Common myeloid progenitor, CD34-positive (primary cell): ENCODE data around the gene FLAD1.

Experiments used
- CTCF ChIA-PET: fragments of 350-600 bp; sonication (Branson Sonifier 250); formaldehyde crosslinking; loops from one replicate; lab custom pipeline; 2021; ENCODE audit warnings: antibody characterized with exemption; lab: Charles Lee
- POLR2A ChIA-PET: fragments of 350-600 bp; sonication (Branson Sonifier 250); formaldehyde crosslinking; loops from one replicate; lab custom pipeline; 2021; ENCODE audit warnings: antibody characterized with exemption; lab: Charles Lee
- DNase-seq, 3 donors: peaks; one replicate each; pipeline versions ENCODE4 v3.0.0 to v3.0.0-alpha.2; 2013
- H3K27ac ChIP-seq, 2 experiments: 1 replicate in 1 of 2; 2 replicates in 1 of 2; pipeline ENCODE4 v1.7.0; 2013; ENCODE audit warnings: inconsistent platforms in 2 of 2, low read length in 2 of 2, mild to moderate bottlenecking in 2 of 2, low read depth in 1 of 2, moderate library complexity in 1 of 2; ENCODE audit not compliant: severe bottlenecking in 2 of 2, insufficient read depth in 1 of 2, poor library complexity in 1 of 2
- H3K27me3 ChIP-seq, 5 experiments: replicated peaks in 2 of 5; 1 replicate in 3 of 5; 2 replicates in 2 of 5; pipeline versions ENCODE4 v1.6.1 to v1.7.0; 2013; ENCODE audit warnings: low read length in 4 of 5, mild to moderate bottlenecking in 2 of 5, moderate library complexity in 2 of 5, inconsistent platforms in 1 of 5; ENCODE audit not compliant: insufficient read depth in 5 of 5, control insufficient read depth in 4 of 5
- H3K36me3 ChIP-seq, 4 experiments: 1 replicate in 2 of 4; 2 replicates in 2 of 4; pipeline versions ENCODE4 v1.6.1 to v1.7.0; 2013; ENCODE audit warnings: low read length in 3 of 4, control low read depth in 1 of 4, mild to moderate bottlenecking in 1 of 4; ENCODE audit not compliant: control insufficient read depth in 4 of 4, insufficient read depth in 4 of 4
- H3K4me1 ChIP-seq, 4 experiments: 1 replicate in 3 of 4; 2 replicates in 1 of 4; pipeline versions ENCODE4 v1.6.1 to v1.7.1; 2013; ENCODE audit warnings: low read length in 3 of 4, mild to moderate bottlenecking in 3 of 4, control low read depth in 1 of 4, inconsistent platforms in 1 of 4, moderate library complexity in 1 of 4; ENCODE audit not compliant: control insufficient read depth in 4 of 4, insufficient read depth in 4 of 4; ENCODE audit errors: control extremely low read depth in 1 of 4
- H3K4me3 ChIP-seq, 7 experiments: 1 replicate in 4 of 7; 2 replicates in 3 of 7; pipeline versions ENCODE4 v1.5.1 to v1.7.0; 2013; ENCODE audit warnings: mild to moderate bottlenecking in 7 of 7, low read length in 6 of 7, moderate library complexity in 6 of 7, inconsistent platforms in 2 of 7, low read depth in 2 of 7, control low read depth in 1 of 7; ENCODE audit not compliant: insufficient read depth in 4 of 7, control insufficient read depth in 1 of 7; ENCODE audit errors: extremely low read depth in 1 of 7
- H3K9me3 ChIP-seq, 5 experiments: 1 replicate in 4 of 5; 2 replicates in 1 of 5; pipeline versions ENCODE4 v1.6.1 to v1.7.1; 2013; ENCODE audit warnings: low read length in 4 of 5, mild to moderate bottlenecking in 2 of 5, inconsistent platforms in 1 of 5, low read depth in 1 of 5, moderate library complexity in 1 of 5; ENCODE audit not compliant: control insufficient read depth in 4 of 5, insufficient read depth in 2 of 5; ENCODE audit errors: control extremely low read depth in 1 of 5
- WGBS: methylation state at CpG from one replicate; pipeline ENCODE4 v1.1.5; 2013; ENCODE audit not compliant: insufficient coverage; 5-methylcytosine and 5-hydroxymethylcytosine counted together

FLAD1 gene

GRCh38 chr1:154957091-154957657 is 26.0 kb upstream of the FLAD1 start:
- 86% methylated on average over 8 of the region's 9 CpGs for WGBS
- Histone ChIP-seq H3K4me3 (no peak overlapping the region), H3K9me3 (no peaks in the 10 kb centered on the region), H3K27me3 (no peaks in the 10 kb centered on the region), H3K27ac (peak overlapping the region in 1 of 2 experiments; percentile 6), H3K4me1 (peaks cover 28 to 68% (median 61%) of the 10 kb centered on the region in 4 experiments), H3K36me3 (peaks cover 0 to 30% (median 18%) of the 10 kb centered on the region in 4 experiments)
- CTCF ChIA-PET, result interaction anchor here (0.6 to 5.2 kb wide), 6 partner anchors 8 to 64 kb away, joined by 4 to 49 read pairs (median 9); partner anchors contain the start of gene LENEP
- no peak for DNase-seq
- POLR2A ChIA-PET, result no interaction called here

- CTCF ChIA-PET, result interaction anchor here (0.8 to 5.2 kb wide), 5 partner anchors 12 to 60 kb away, joined by 3 to 36 read pairs (median 3); no protein-coding TSS in a partner anchor
Observed at GRCh38 chr1:154958036-154958435, 25.1 kb upstream of the FLAD1 start.

GRCh38 chr1:154958681-154959425 is 24.3 kb upstream of the FLAD1 start:
- 96% methylated on average over 12 of the region's 16 CpGs for WGBS
- no peak overlapping the region for H3K4me3 ChIP-seq
- POLR2A ChIA-PET, result interaction anchor here (0.5 kb wide), 1 partner anchor 21 kb away, joined by 3 read pairs; no protein-coding TSS in a partner anchor
- no peaks in the 10 kb centered on the region for H3K27me3 ChIP-seq
- no peaks in the 10 kb centered on the region for H3K9me3 ChIP-seq
- H3K4me1 ChIP-seq, result peaks cover 28 to 67% (median 59%) of the 10 kb centered on the region in 4 experiments
- H3K36me3 ChIP-seq, result peaks cover 0 to 31% (median 23%) of the 10 kb centered on the region in 4 experiments
- peak overlapping the region; percentile 33 for H3K27ac ChIP-seq
- CTCF ChIA-PET, result interaction anchor here (0.8 to 5.2 kb wide), 8 partner anchors 7 to 132 kb away, joined by 3 to 36 read pairs (median 4); no protein-coding TSS in a partner anchor
- DNase-seq, result no peak

More at GRCh38 chr1:154958036-154958435, 25.1 kb upstream of the FLAD1 start:
- POLR2A ChIA-PET, result no interaction called here
- peaks cover 28 to 68% (median 61%) of the 10 kb centered on the region in 4 experiments for H3K4me1 ChIP-seq
- H3K27ac ChIP-seq, result peak overlapping the region in 1 of 2 experiments; percentile 33
- no peaks in the 10 kb centered on the region for H3K9me3 ChIP-seq
- H3K36me3 ChIP-seq, result peaks cover 0 to 26% (median 18%) of the 10 kb centered on the region in 4 experiments
- 100% methylated on average over 1 of the region's 2 CpGs for WGBS
- no peak overlapping the region for H3K4me3 ChIP-seq
- DNase-seq, result no peak
- no peaks in the 10 kb centered on the region for H3K27me3 ChIP-seq

- H3K4me3 ChIP-seq, result no peak overlapping the region
- peaks cover 0 to 34% (median 25%) of the 10 kb centered on the region in 4 experiments for H3K36me3 ChIP-seq
- ChIA-PET POLR2A (interaction anchor here (0.6 to 0.7 kb wide), 2 partner anchors 15 to 724 kb away, joined by 3 to 8 read pairs; no protein-coding TSS in a partner anchor), CTCF (interaction anchor here (1.0 to 5.2 kb wide), 5 partner anchors 8 to 132 kb away, joined by 3 to 36 read pairs (median 4); no protein-coding TSS in a partner anchor)
- H3K27ac ChIP-seq, result peak overlapping the region in 1 of 2 experiments; percentile 33
- H3K9me3 ChIP-seq, result no peaks in the 10 kb centered on the region
- no peaks in the 10 kb centered on the region for H3K27me3 ChIP-seq
- DNase-seq, result no peak
- 94% methylated on average over 7 of the region's 7 CpGs for WGBS
- peaks cover 25 to 62% (median 54%) of the 10 kb centered on the region in 4 experiments for H3K4me1 ChIP-seq
Observed at GRCh38 chr1:154959426-154959780, 23.7 kb upstream of the FLAD1 start.

GRCh38 chr1:154960446-154961136 is 22.6 kb upstream of the FLAD1 start:
- H3K4me1 ChIP-seq, result peaks cover 15 to 50% (median 44%) of the 10 kb centered on the region in 4 experiments
- H3K27ac ChIP-seq, result peak overlapping the region; percentile 89 to 97
- no peaks in the 10 kb centered on the region for H3K9me3 ChIP-seq
- WGBS, result 11% methylated on average over 6 of the region's 10 CpGs
- DNase-seq, result no peak
- peak overlapping the region in 6 of 7 experiments; percentile 74 to 89 (median 84) for H3K4me3 ChIP-seq
- no peaks in the 10 kb centered on the region for H3K27me3 ChIP-seq
- peaks cover 2 to 43% (median 34%) of the 10 kb centered on the region in 4 experiments for H3K36me3 ChIP-seq
- CTCF ChIA-PET, result interaction anchor here (1.0 to 2.1 kb wide), 15 partner anchors 9 to 100 kb away, joined by 3 to 17 read pairs (median 4); partner anchors contain the start of genes LENEP, SHC1 and ZBTB7B
- POLR2A ChIA-PET, result interaction anchor here (0.5 to 1.8 kb wide), 13 partner anchors 8 to 372 kb away, joined by 3 to 7 read pairs (median 4); partner anchors contain the start of genes CKS1B, PMVK and SHC1
